Measurements from ENCODE around the gene SEPTIN5. TPM values are rescaled to one million over a fixed set of nuclear protein-coding genes. Genes with fewer than 3 reads are reported as not detected.

Gene SEPTIN5
- total RNA-seq, 1 donor from 2014 or later: 103 TPM

DNA sequence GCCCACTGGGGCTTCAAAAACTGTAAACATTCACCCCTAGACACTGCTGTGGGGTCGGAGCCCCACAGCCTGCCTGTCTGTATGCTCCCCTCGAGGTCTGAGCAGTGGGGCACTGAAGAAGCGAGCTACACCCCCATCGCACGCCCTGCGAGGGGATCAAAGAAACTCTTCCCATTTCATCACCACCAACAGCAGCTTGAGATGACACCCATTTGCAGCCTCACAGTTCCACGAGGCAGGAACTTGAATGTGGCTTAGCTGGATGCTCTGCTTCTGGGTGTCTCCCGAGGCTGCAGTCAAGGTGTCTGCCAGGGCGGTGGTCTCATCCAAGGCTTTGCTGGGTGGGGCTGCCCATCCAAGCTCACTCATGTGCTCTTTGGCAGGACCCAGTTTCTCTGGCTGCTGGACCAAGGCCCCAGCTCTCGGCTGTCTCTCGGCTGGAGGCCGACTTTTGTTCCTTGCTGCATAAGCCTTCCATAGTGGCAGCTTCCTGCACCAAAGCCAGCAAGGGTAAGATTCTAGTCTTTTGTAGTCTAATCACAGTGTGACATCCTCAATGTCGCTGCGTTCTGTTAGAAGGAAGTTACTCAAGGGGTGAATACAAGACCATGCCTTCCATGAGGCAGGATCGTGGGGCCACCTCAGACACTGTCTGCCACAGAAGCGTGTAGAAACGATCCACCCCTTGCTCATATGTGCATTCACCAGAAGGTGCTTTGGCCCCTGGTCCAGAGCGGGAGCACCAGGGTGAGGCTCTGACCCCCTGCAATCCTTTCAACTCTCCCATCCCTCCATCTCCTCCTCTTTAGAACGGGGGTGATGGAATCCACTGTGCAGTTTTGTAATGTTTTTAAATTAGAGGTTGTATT, 46.2 kb upstream of the SEPTIN5 start:
- Mint-ChIP-seq H3K9me3 (ENCODE audit: unreplicated experiment) (no peaks in the 10 kb centered on the region), H3K36me3 (ENCODE audit: unreplicated experiment) (no peaks in the 10 kb centered on the region), H3K27me3 (ENCODE audit: unreplicated experiment) (no peaks in the 10 kb centered on the region), H3K27ac (ENCODE audit: unreplicated experiment) (peak overlapping the region; percentile 97), H3K4me1 (ENCODE audit: unreplicated experiment) (peaks cover 75% of the 10 kb centered on the region), H3K4me3 (ENCODE audit: unreplicated experiment) (no peak overlapping the region)
- peak; percentile 70 for DNase-seq (ENCODE audit: extremely low spot score, unreplicated experiment)
- TF ChIP-seq, protein P1, sequence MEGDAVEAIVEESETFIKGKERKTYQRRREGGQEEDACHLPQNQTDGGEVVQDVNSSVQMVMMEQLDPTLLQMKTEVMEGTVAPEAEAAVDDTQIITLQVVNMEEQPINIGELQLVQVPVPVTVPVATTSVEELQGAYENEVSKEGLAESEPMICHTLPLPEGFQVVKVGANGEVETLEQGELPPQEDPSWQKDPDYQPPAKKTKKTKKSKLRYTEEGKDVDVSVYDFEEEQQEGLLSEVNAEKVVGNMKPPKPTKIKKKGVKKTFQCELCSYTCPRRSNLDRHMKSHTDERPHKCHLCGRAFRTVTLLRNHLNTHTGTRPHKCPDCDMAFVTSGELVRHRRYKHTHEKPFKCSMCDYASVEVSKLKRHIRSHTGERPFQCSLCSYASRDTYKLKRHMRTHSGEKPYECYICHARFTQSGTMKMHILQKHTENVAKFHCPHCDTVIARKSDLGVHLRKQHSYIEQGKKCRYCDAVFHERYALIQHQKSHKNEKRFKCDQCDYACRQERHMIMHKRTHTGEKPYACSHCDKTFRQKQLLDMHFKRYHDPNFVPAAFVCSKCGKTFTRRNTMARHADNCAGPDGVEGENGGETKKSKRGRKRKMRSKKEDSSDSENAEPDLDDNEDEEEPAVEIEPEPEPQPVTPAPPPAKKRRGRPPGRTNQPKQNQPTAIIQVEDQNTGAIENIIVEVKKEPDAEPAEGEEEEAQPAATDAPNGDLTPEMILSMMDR (IDR thresholded peaks at IDR 0.05): no peak

DNA sequence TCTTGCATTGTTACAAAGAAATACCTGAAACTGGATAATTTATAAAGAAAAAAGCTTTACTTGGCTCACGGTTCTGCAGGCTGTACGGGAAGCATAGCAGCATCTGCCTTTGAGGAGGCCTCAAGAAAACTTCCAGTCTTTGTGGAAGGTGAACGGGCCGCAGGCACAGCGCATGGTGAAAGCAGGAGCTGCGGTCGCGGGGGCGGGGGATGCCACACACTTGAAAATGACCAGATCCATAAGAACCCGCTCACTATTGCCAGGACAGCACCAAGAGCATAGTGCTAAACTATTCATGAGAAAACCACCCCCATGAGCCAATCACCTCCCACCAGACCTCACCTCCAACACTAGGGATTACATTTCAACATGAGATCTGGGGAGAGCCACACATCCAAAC, 45.6 kb upstream of the SEPTIN5 start:
- H3K4me3 Mint-ChIP-seq (ENCODE audit: unreplicated experiment): no peak overlapping the region
- no peaks in the 10 kb centered on the region for H3K36me3 Mint-ChIP-seq (ENCODE audit: unreplicated experiment)
- DNase-seq (ENCODE audit: extremely low spot score, unreplicated experiment): peak; percentile 56
- H3K9me3 Mint-ChIP-seq (ENCODE audit: unreplicated experiment): no peaks in the 10 kb centered on the region
- H3K4me1 Mint-ChIP-seq (ENCODE audit: unreplicated experiment): peaks cover 71% of the 10 kb centered on the region
- no peaks in the 10 kb centered on the region for H3K27me3 Mint-ChIP-seq (ENCODE audit: unreplicated experiment)
- peak overlapping the region; percentile 97 for H3K27ac Mint-ChIP-seq (ENCODE audit: unreplicated experiment)
- TF ChIP-seq, protein P1 (IDR thresholded peaks at IDR 0.05): no peak

DNA sequence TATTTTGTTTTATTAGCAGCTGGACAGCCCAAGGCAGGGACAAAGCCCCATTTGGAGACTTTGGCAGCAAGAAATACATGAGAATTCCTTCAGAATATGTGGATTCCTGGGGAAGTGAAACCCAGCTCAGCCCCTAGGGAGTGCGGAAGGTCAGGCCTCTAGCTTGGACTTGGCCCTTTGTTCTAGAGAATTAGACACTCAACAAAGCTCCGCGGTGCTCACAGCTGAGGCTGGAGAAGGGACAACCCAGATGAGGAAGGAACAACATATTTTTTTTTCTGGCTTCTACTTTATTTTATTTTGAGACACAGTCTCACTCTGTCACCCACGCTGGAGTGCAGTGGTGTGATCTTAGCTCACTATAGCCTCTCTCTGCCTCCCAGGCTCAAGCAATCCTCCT, 44.7 kb upstream of the SEPTIN5 start:
- TF ChIP-seq, protein P1 (IDR thresholded peaks at IDR 0.05): no peak
- Mint-ChIP-seq H3K4me3 (ENCODE audit: unreplicated experiment) (no peak overlapping the region), H3K36me3 (ENCODE audit: unreplicated experiment) (no peaks in the 10 kb centered on the region), H3K27me3 (ENCODE audit: unreplicated experiment) (no peaks in the 10 kb centered on the region), H3K27ac (ENCODE audit: unreplicated experiment) (peak overlapping the region; percentile 97), H3K9me3 (ENCODE audit: unreplicated experiment) (no peaks in the 10 kb centered on the region), H3K4me1 (ENCODE audit: unreplicated experiment) (peaks cover 67% of the 10 kb centered on the region)
- peak; percentile 67 for DNase-seq (ENCODE audit: extremely low spot score, unreplicated experiment)

DNA sequence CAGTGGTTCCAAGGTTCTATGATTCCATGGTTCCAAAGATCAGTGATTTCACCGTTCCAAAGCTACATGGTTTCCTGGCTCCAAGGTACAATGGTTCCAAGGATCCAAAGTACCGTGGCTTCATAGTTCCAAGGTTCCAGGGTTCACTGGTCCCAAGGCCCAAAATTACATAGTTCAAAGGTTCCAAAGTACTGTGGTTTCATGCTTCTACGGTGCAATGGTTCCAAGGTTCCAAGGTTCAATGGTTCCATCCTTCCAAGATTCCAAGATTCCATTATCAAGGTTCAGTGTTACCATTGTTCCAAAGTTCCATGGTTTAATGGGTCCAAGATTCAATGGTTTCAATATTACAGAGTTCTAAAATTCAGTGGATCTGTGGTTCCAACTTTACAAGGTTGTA, 43.0 kb upstream of the SEPTIN5 start:
- no peak for DNase-seq (ENCODE audit: extremely low spot score, unreplicated experiment)
- no peak overlapping the region for H3K4me3 Mint-ChIP-seq (ENCODE audit: unreplicated experiment)
- TF ChIP-seq, protein P1 (IDR thresholded peaks at IDR 0.05): no peak
- H3K36me3 Mint-ChIP-seq (ENCODE audit: unreplicated experiment): no peaks in the 10 kb centered on the region
- no peaks in the 10 kb centered on the region for H3K9me3 Mint-ChIP-seq (ENCODE audit: unreplicated experiment)
- H3K27ac Mint-ChIP-seq (ENCODE audit: unreplicated experiment): no peak overlapping the region
- peaks cover 53% of the 10 kb centered on the region for H3K4me1 Mint-ChIP-seq (ENCODE audit: unreplicated experiment)
- H3K27me3 Mint-ChIP-seq (ENCODE audit: unreplicated experiment): no peaks in the 10 kb centered on the region

DNA sequence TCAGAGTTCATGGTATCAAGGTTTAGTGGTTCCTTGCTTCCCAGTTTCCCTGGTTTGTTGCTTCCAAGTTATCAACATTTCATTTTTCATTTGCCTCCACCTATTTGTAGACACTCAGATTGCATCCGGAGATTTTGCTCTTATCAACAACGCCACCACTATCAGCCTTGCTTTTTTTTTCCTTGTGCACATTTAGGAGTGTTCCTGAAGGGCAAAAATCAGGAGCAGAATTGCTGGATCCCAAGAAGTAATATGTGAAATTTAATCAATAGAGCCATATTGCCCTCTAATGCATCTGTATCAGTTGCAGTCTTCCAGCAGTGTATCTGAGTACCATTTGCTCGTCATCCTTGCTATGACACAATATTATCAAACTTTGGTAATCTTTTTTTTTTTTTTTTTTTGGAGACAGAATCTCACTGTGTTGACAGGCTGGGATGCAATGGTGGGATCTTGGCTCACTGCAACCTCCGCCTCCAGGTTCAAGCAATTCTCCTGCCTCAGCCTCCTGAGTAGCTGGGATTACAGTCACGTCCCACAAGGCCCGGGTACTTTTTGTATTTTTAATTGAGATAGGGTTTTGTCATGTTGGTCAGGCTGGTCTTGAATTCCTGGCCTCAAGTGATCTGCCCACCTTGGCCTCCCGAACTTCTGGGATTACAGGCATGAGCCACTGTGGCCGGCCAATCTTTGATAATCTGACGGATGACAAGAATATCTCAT, 42.1 kb upstream of the SEPTIN5 start:
- H3K9me3 Mint-ChIP-seq (ENCODE audit: unreplicated experiment): no peaks in the 10 kb centered on the region
- DNase-seq (ENCODE audit: extremely low spot score, unreplicated experiment): no peak
- no peak overlapping the region for H3K27ac Mint-ChIP-seq (ENCODE audit: unreplicated experiment)
- H3K4me3 Mint-ChIP-seq (ENCODE audit: unreplicated experiment): no peak overlapping the region
- H3K36me3 Mint-ChIP-seq (ENCODE audit: unreplicated experiment): no peaks in the 10 kb centered on the region
- TF ChIP-seq, protein P1 (IDR thresholded peaks at IDR 0.05): no peak
- H3K27me3 Mint-ChIP-seq (ENCODE audit: unreplicated experiment): no peaks in the 10 kb centered on the region
- H3K4me1 Mint-ChIP-seq (ENCODE audit: unreplicated experiment): peaks cover 44% of the 10 kb centered on the region
